H1 (cell line): ENCODE results near the gene FOXF2. TPM values are rescaled to one million over a fixed set of nuclear protein-coding genes. Genes with fewer than 3 reads are reported as not detected.

ENCODE experiments used
- CTBP2 ChIP-seq: IDR thresholded peaks from 2 replicates; pipeline ENCODE4 v1.7.0; 2011; ENCODE audit warnings: borderline replicate concordance, mild to moderate bottlenecking, moderate library complexity, mixed read lengths, low read length; ENCODE audit not compliant: insufficient read depth, insufficient read length
- EP300 ChIP-seq, 2 experiments: IDR thresholded peaks; 1 replicate in 1 of 2; 2 replicates in 1 of 2; pipeline ENCODE4 v1.6.1; 2011 to 2012; ENCODE audit warnings: low read depth in 2 of 2, low read length in 2 of 2, mild to moderate bottlenecking in 2 of 2, borderline replicate concordance in 1 of 2, inconsistent platforms in 1 of 2, moderate library complexity in 1 of 2
- GTF2F1 ChIP-seq: IDR thresholded peaks from 2 replicates; pipeline ENCODE4 v1.6.1; 2012; ENCODE audit warnings: low read depth, low read length, improper control_type of control experiment, borderline replicate concordance
- JUND ChIP-seq: IDR thresholded peaks from 2 replicates; pipeline ENCODE4 v1.6.1; 2011; ENCODE audit warnings: mild to moderate bottlenecking, improper control_type of control experiment, low read length
- POLR2AphosphoS5 ChIP-seq: IDR thresholded peaks from 2 replicates; pipeline ENCODE4 v1.6.1; 2011; ENCODE audit warnings: low read depth, low read length
- SIRT6 ChIP-seq: IDR thresholded peaks from one replicate; pipeline ENCODE4 v1.7.1; 2012; ENCODE audit warnings: low read length, inconsistent platforms
- TEAD4 ChIP-seq: IDR thresholded peaks from 2 replicates; pipeline ENCODE4 v1.6.1; 2012; ENCODE audit warnings: low read depth, low read length, inconsistent platforms, mixed read lengths
- polyA plus RNA-seq, 7 experiments: library from polyadenylated mRNA; depleted of rRNA in 3 of 7; stranded (reverse) in 5 of 7; unstranded in 2 of 7; fragments of >200 nt in 5 of 7; fragments of 200-250 nt in 2 of 7; gene quantifications; 1 replicate in 5 of 7; 2 replicates in 1 of 7; 4 replicates in 1 of 7; pipeline versions ENCODE4 v1.2.1 to v1.2.3, GENCODE V29; 2011 to 2013; ENCODE audit warnings: missing spikeins in 2 of 7, mixed read lengths in 2 of 7
- total RNA-seq: library from RNA; stranded (reverse); fragmentation: NEBNext Ultra II Directional; extraction: Animal tissue kit (Norgen Biotek cat#: 25700); gene quantifications from 2 replicates; pipeline ENCODE4 v1.2.1, GENCODE V29; 2021

FOXF2 gene
- total and polyA plus RNA-seq, 2 of the 8 experiments (the other 6 are each of a cell fraction or from before 2014, with no cell fraction given) = 0.05 TPM; not detected in 1

GRCh38 chr6:1406306-1407072 is 17.1 kb downstream of the FOXF2 start (continued):
- TF ChIP-seq GTF2F1 (no peak), CTBP2 (no peak), EP300 (IDR thresholded peaks at IDR 0.05; ENCODE audit: borderline replicate concordance in 1 of 2, low read depth in 2 of 2, low read length in 2 of 2) (no peak), TEAD4 (no peak), POLR2AphosphoS5 (no peak), JUND (no peak), SIRT6 (no peak)
